IMR-90 (cell line): ENCODE data around the gene CYP4V2. TPM values are rescaled to one million over a fixed set of nuclear protein-coding genes. Genes with fewer than 3 reads are reported as not detected.

Experiments
- ATAC-seq: fragments of 200-7000 bp; cut with Tn5 transposase; 2 replicates; pipeline ENCODE4 v1.9.1; 2020; ENCODE audit warnings: low read depth, mild to moderate bottlenecking, moderate library complexity
- BruUV-seq: library from RNA; stranded (reverse); fragments of 400-500 nt; replicated peaks from 2 replicates; lab custom pipeline; 2021; lab: Mats Ljungman, UMichigan
- CTCF ChIA-PET: fragments of 300-600 bp; formaldehyde crosslinking; extraction: SDS; loops from one replicate; lab custom pipeline; 2021; ENCODE audit warnings: antibody characterized with exemption; lab: Yijun Ruan, JAX
- POLR2A ChIA-PET: fragments of 300-600 bp; sonication (Branson Sonifier 250); formaldehyde crosslinking; loops from one replicate; lab custom pipeline; 2022; ENCODE audit warnings: antibody characterized with exemption; ENCODE audit not compliant: unreplicated experiment; lab: Charles Lee
- DNase-seq: peaks from one replicate; pipeline ENCODE4 v3.0.0; 2013
- H2AFZ ChIP-seq: replicated peaks from 2 replicates; pipeline ENCODE3; 2013; ENCODE audit warnings: low read length, mild to moderate bottlenecking; ENCODE audit not compliant: poor library complexity
- H2AK5ac ChIP-seq: 2 replicates; pipeline ENCODE4 v1.6.1; 2013; ENCODE audit warnings: low read depth, low read length, inconsistent platforms
- H2AK9ac ChIP-seq: replicated peaks from 2 replicates; pipeline ENCODE3; 2013; ENCODE audit warnings: mild to moderate bottlenecking, low read depth, low read length, moderate library complexity; ENCODE audit not compliant: poor library complexity
- H2BK120ac ChIP-seq: 2 replicates; pipeline ENCODE4 v1.6.1; 2013; ENCODE audit warnings: low read depth, low read length, inconsistent platforms
- H2BK15ac ChIP-seq: 3 replicates; pipeline ENCODE4 v1.6.1; 2013; ENCODE audit warnings: low read depth, low read length, inconsistent platforms
- H2BK20ac ChIP-seq: 2 replicates; pipeline ENCODE4 v1.6.1; 2013; ENCODE audit warnings: low read depth, mild to moderate bottlenecking, inconsistent platforms, low read length, moderate library complexity
- H2BK5ac ChIP-seq: 2 replicates; pipeline ENCODE4 v1.6.1; 2013; ENCODE audit warnings: mild to moderate bottlenecking, low read depth, low read length, inconsistent platforms; ENCODE audit not compliant: poor library complexity, severe bottlenecking
- H3K14ac ChIP-seq: replicated peaks from 2 replicates; pipeline ENCODE4 v1.6.1; 2013; ENCODE audit warnings: low read depth, low read length, inconsistent platforms
- H3K18ac ChIP-seq: 2 replicates; pipeline ENCODE4 v1.6.1; 2013; ENCODE audit warnings: low read depth, low read length, control low read depth
- H3K23ac ChIP-seq: 2 replicates; pipeline ENCODE4 v1.6.1; 2013; ENCODE audit warnings: low read depth, low read length, inconsistent platforms
- H3K27ac ChIP-seq: 2 replicates; pipeline ENCODE4 v1.5.1; 2013; ENCODE audit warnings: mild to moderate bottlenecking, control low read depth, low read length; ENCODE audit not compliant: insufficient read depth
- H3K27me3 ChIP-seq: 2 replicates; pipeline ENCODE4 v1.6.1; 2013; ENCODE audit warnings: low read length; ENCODE audit not compliant: control insufficient read depth, insufficient read depth
- H3K36me3 ChIP-seq: 2 replicates; pipeline ENCODE4 v1.6.1; 2013; ENCODE audit warnings: low read length, mixed read lengths; ENCODE audit not compliant: control insufficient read depth, insufficient read depth
- H3K4ac ChIP-seq: 2 replicates; pipeline ENCODE4 v1.6.1; 2013; ENCODE audit warnings: low read depth, low read length, inconsistent platforms
- H3K4me1 ChIP-seq: 2 replicates; pipeline ENCODE4 v1.6.1; 2013; ENCODE audit warnings: low read length, mixed read lengths; ENCODE audit not compliant: control insufficient read depth, insufficient read depth
- H3K4me2 ChIP-seq: 2 replicates; pipeline ENCODE4 v1.6.1; 2013; ENCODE audit warnings: low read depth, mild to moderate bottlenecking, control low read depth, low read length, moderate library complexity
- H3K4me3 ChIP-seq: 2 replicates; pipeline ENCODE4 v1.5.1; 2013; ENCODE audit warnings: low read depth, mild to moderate bottlenecking, control low read depth, low read length, moderate library complexity; ENCODE audit not compliant: insufficient read depth
- H3K56ac ChIP-seq: 2 replicates; pipeline ENCODE4 v1.6.1; 2013; ENCODE audit warnings: low read length, inconsistent platforms; ENCODE audit not compliant: insufficient read depth; ENCODE audit errors: extremely low read depth
- H3K79me1 ChIP-seq, 2 experiments: 2 replicates each; pipeline ENCODE4 v1.6.1; 2013; ENCODE audit warnings: low read length in 2 of 2, inconsistent platforms in 1 of 2, low read depth in 1 of 2
- H3K9ac ChIP-seq: 2 replicates; pipeline ENCODE4 v1.6.1; 2013; ENCODE audit warnings: low read depth, low read length, control low read depth
- H3K9me1 ChIP-seq: 2 replicates; pipeline ENCODE4 v1.6.1; 2013; ENCODE audit warnings: low read length, inconsistent platforms; ENCODE audit not compliant: insufficient read depth
- H3K9me3 ChIP-seq: 2 replicates; pipeline ENCODE4 v1.6.1; 2013; ENCODE audit warnings: low read length; ENCODE audit not compliant: control insufficient read depth, insufficient read depth
- H4K20me1 ChIP-seq: 2 replicates; pipeline ENCODE4 v1.6.1; 2013; ENCODE audit warnings: low read length, inconsistent platforms; ENCODE audit not compliant: insufficient read depth
- H4K5ac ChIP-seq: 2 replicates; pipeline ENCODE4 v1.6.1; 2013; ENCODE audit warnings: mild to moderate bottlenecking, low read depth, low read length, control low read depth
- H4K8ac ChIP-seq, 2 experiments: 2 replicates each; pipeline ENCODE4 v1.6.1; 2013; ENCODE audit warnings: low read depth in 2 of 2, low read length in 2 of 2, control low read depth in 1 of 2, inconsistent platforms in 1 of 2
- H4K91ac ChIP-seq: 2 replicates; pipeline ENCODE4 v1.6.1; 2013; ENCODE audit warnings: low read depth, low read length, inconsistent platforms; ENCODE audit not compliant: insufficient read depth
- CEBPB ChIP-seq: IDR thresholded peaks from 2 replicates; pipeline ENCODE4 v1.6.1; 2012; ENCODE audit warnings: low read depth, low read length, improper control_type of control experiment
- MAFK ChIP-seq: IDR thresholded peaks from 2 replicates; pipeline ENCODE4 v1.6.1; 2012; ENCODE audit warnings: low read depth, low read length, improper control_type of control experiment
- MXI1 ChIP-seq: IDR thresholded peaks from 2 replicates; pipeline ENCODE4 v1.6.1; 2012; ENCODE audit warnings: low read depth, mild to moderate bottlenecking, low read length, moderate library complexity, borderline replicate concordance
- NFE2L2 ChIP-seq: fragments of 150-350 bp; IDR thresholded peaks from 2 replicates; pipeline ENCODE4 v1.6.1; 2016; ENCODE audit warnings: low read depth, mild to moderate bottlenecking, low read length
- RCOR1 ChIP-seq: IDR thresholded peaks from 2 replicates; pipeline ENCODE4 v1.6.1; 2012; ENCODE audit warnings: mild to moderate bottlenecking, low read length, improper control_type of control experiment; ENCODE audit not compliant: insufficient replicate concordance
- SMC3 ChIP-seq: fragments of 150-350 bp; IDR thresholded peaks from 2 replicates; pipeline ENCODE4 v1.6.1; 2016; ENCODE audit warnings: low read depth, mild to moderate bottlenecking, antibody characterized with exemption, low read length, moderate library complexity
- WGBS, 2 experiments: methylation state at CpG; one replicate each; pipeline versions ENCODE4 v1.1.5 to v1.1.7; 2013; ENCODE audit warnings: missing lambda C conversion rate in 2 of 2; ENCODE audit not compliant: insufficient read length in 1 of 2; ENCODE audit errors: extremely low coverage in 2 of 2; 5-methylcytosine and 5-hydroxymethylcytosine counted together
- dilution Hi-C: fragments of 300-500 bp; cut with HindIII; formaldehyde crosslinking; loops from one replicate; pipeline ENCODE4 v1.14.3; 2018; ENCODE audit warnings: low sequenced_read_pairs; ENCODE audit not compliant: unreplicated experiment
- in situ Hi-C: fragments of 300-500 bp; cut with MboI; formaldehyde crosslinking; loops from 3 replicates; pipeline ENCODE4 v1.14.3; 2019; ENCODE audit warnings: low sequenced_read_pairs, inconsistent platforms, mixed read lengths
- intact Hi-C: fragments of 100-400 bp; cut with micrococcal nuclease; formaldehyde crosslinking; loops from 2 replicates; pipeline ENCODE4 v1.10.0; 2022
- polyA plus RNA-seq, 3 experiments: library from polyadenylated mRNA; depleted of rRNA; stranded (reverse); fragments of >200 nt; gene quantifications; 2 replicates each; pipeline ENCODE4 v1.2.3, GENCODE V29; 2012; ENCODE audit warnings: low replicate concordance in 1 of 3
- total RNA-seq: library from RNA; depleted of rRNA; stranded (reverse); fragments of >200 nt; gene quantifications from 2 replicates; pipeline ENCODE4 v1.2.3, GENCODE V29; 2012

The CYP4V2 gene
- total and polyA plus RNA-seq, 2 of the 4 experiments (the other 2 are of a cell fraction): 3.9 to 4.1 TPM

DNA sequence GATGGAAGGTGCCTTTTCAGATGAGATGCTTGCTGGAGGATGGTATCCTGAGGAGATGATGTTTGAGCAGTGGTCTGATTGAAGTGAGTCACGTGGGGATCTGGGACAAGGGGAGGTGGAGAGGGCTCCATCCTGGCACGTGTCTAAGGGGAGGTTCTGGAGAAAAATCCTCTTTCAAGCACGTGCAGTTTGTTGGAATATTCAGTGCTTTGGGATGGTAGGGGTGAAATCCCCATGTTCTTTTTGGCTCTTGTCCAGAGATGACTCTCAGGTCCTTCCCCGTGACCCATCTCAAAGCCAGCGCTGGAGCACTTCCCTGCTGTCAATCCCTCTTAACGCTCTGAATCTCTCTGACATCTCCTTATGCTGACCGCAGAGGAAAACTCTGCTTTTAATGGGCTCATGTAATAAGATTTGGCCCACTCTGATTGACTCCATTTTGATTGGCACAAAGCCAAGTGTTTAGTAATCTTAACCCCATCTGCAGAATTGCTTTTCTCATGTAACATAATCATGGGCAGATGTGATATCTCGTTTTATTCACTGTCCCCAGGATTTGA, 25.2 kb downstream of the CYP4V2 start:
- intact Hi-C loops: no loop called here
- CTCF ChIA-PET: no interaction called here
- no CpG with 5 or more reads among the region's 8 CpGs for WGBS, 2 experiments
- Histone ChIP-seq H3K4ac (no peak overlapping the region), H3K27ac (no peak overlapping the region), H4K8ac (no peak overlapping the region), H2BK15ac (no peak overlapping the region), H2AK5ac (no peak overlapping the region), H3K9me1 (no peaks in the 10 kb centered on the region), H4K20me1 (no peaks in the 10 kb centered on the region), H3K36me3 (no peaks in the 10 kb centered on the region), H3K27me3 (no peaks in the 10 kb centered on the region), H3K4me1 (no peaks in the 10 kb centered on the region), H3K56ac (no peak overlapping the region), H3K4me2 (no peak overlapping the region), H3K9ac (no peak overlapping the region), H2AFZ (no peak overlapping the region), H3K4me3 (no peak overlapping the region), H2AK9ac (peak overlapping the region; percentile 16), H3K14ac (no peak overlapping the region), H4K5ac (no peak overlapping the region), H3K23ac (no peak overlapping the region), H2BK20ac (no peak overlapping the region), H3K79me1 (no peaks in the 10 kb centered on the region), H2BK120ac (no peak overlapping the region), H3K18ac (no peak overlapping the region), H2BK5ac (no peak overlapping the region), H3K9me3 (no peaks in the 10 kb centered on the region), H4K91ac (no peak overlapping the region)
- POLR2A ChIA-PET: no interaction called here
- no TSS peak for BruUV-seq
- dilution Hi-C loops: no loop called here
- no peak for TF ChIP-seq MAFK
- no peak for TF ChIP-seq RCOR1
- TF ChIP-seq SMC3: no peak
- no peak for TF ChIP-seq NFE2L2
- TF ChIP-seq CEBPB: no peak
- no peak for TF ChIP-seq MXI1
- in situ Hi-C loops: no loop called here
- ATAC-seq (no peak), DNase-seq (no peak)
